OCI-LY7 (cell line): ENCODE data around the gene GGACT. TPM values are rescaled to one million over a fixed set of nuclear protein-coding genes. Genes with fewer than 3 reads are reported as not detected.

Source experiments
- BruUV-seq: library from RNA; stranded (reverse); fragments of 400-500 nt; replicated peaks from 2 replicates; lab custom pipeline; 2021; lab: Mats Ljungman, UMichigan
- CTCF ChIA-PET: fragments of 300-600 bp; sonication (Branson Sonifier 250); formaldehyde crosslinking; loops from one replicate; lab custom pipeline; 2022; ENCODE audit warnings: antibody characterized with exemption; ENCODE audit not compliant: unreplicated experiment; lab: Charles Lee
- POLR2A ChIA-PET: fragments of 300-600 bp; sonication (Branson Sonifier 250); formaldehyde crosslinking; loops from one replicate; lab custom pipeline; 2022; ENCODE audit warnings: antibody characterized with exemption; lab: Charles Lee
- DNase-seq: peaks from one replicate; pipeline ENCODE4 v3.0.0-alpha.2; 2015; ENCODE audit warnings: low spot score
- H2AFZ ChIP-seq: fragments of 200-600 bp; sonication (generic), shearing (Covaris generic); 2 replicates; pipeline ENCODE4 v1.6.1; 2014; ENCODE audit warnings: mild to moderate bottlenecking, antibody characterized with exemption, low read length, moderate library complexity
- H3K27ac ChIP-seq: fragments of 200-600 bp; sonication (generic); 2 replicates; pipeline ENCODE4 v1.5.1; 2014; ENCODE audit warnings: mixed run types, low read depth, mild to moderate bottlenecking, moderate library complexity, low read length, inconsistent platforms; ENCODE audit not compliant: poor library complexity, severe bottlenecking
- H3K36me3 ChIP-seq: fragments of 200-600 bp; sonication (generic); 2 replicates; pipeline ENCODE4 v1.6.1; 2014; ENCODE audit warnings: mild to moderate bottlenecking, antibody characterized with exemption, low read length, moderate library complexity, mixed read lengths; ENCODE audit not compliant: insufficient read depth
- H3K4me1 ChIP-seq: fragments of 200-600 bp; sonication (generic); 2 replicates; pipeline ENCODE4 v1.5.1; 2014; ENCODE audit warnings: mild to moderate bottlenecking, low read length; ENCODE audit not compliant: insufficient read depth, poor library complexity, severe bottlenecking
- H3K4me2 ChIP-seq: fragments of 200-600 bp; sonication (generic); 2 replicates; pipeline ENCODE4 v1.6.1; 2014; ENCODE audit warnings: mild to moderate bottlenecking, low read length
- H3K4me3 ChIP-seq: fragments of 200-600 bp; sonication (generic); 2 replicates; pipeline ENCODE4 v1.5.1; 2014; ENCODE audit warnings: mild to moderate bottlenecking, low read depth, low read length; ENCODE audit not compliant: poor library complexity, severe bottlenecking
- H3K79me2 ChIP-seq: fragments of 200-600 bp; sonication (generic); 2 replicates; pipeline ENCODE4 v1.6.1; 2016; ENCODE audit warnings: low read depth, mild to moderate bottlenecking, low read length, moderate library complexity, mixed read lengths; ENCODE audit not compliant: insufficient read depth
- H3K9me2 ChIP-seq: fragments of 200-600 bp; sonication (generic); 2 replicates; pipeline ENCODE4 v1.6.1; 2016; ENCODE audit warnings: mild to moderate bottlenecking, low read length, mixed read lengths; ENCODE audit not compliant: insufficient read depth
- H3K9me3 ChIP-seq: fragments of 200-600 bp; sonication (generic); 2 replicates; pipeline ENCODE4 v1.6.1; 2014; ENCODE audit warnings: mild to moderate bottlenecking, mixed run types, low read length, mixed read lengths
- H4K20me1 ChIP-seq: fragments of 200-600 bp; sonication (generic); 2 replicates; pipeline ENCODE4 v1.6.1; 2014; ENCODE audit warnings: mild to moderate bottlenecking, antibody characterized with exemption, low read length, moderate library complexity, mixed read lengths; ENCODE audit not compliant: insufficient read depth
- CTCF ChIP-seq: fragments of 200-600 bp; sonication (generic); conservative IDR thresholded peaks from 2 replicates; pipeline ENCODE4 v1.5.1; 2014; ENCODE audit warnings: mild to moderate bottlenecking, antibody characterized with exemption, low read length, moderate library complexity, mixed read lengths
- EZH2phosphoT487 ChIP-seq: fragments of 200-600 bp; sonication (generic); IDR thresholded peaks from 2 replicates; pipeline ENCODE4 v1.6.1; 2018; ENCODE audit warnings: low read depth, borderline replicate concordance, mild to moderate bottlenecking, mixed run types, antibody characterized with exemption, low read length, moderate library complexity, mixed read lengths
- intact Hi-C: fragments of 100-400 bp; cut with micrococcal nuclease; formaldehyde crosslinking; loops from one replicate; pipeline ENCODE4 v1.10.0; 2022; ENCODE audit not compliant: unreplicated experiment
- total RNA-seq, 2 experiments: library from RNA; depleted of rRNA in 1 of 2; stranded (reverse); fragments of >200 nt in 1 of 2; shearing (Covaris generic) in 1 of 2; gene quantifications; 2 replicates each; pipeline ENCODE4 v1.2.3, GENCODE V29; 2014 to 2022

GGACT gene
- total RNA-seq, 2 experiments from 2014 or later: 0.53 to 0.69 TPM

- ChIA-PET POLR2A (interaction anchor here (0.6 kb wide), 1 partner anchor 309 kb away, joined by 5 read pairs; no protein-coding TSS in a partner anchor), CTCF (no interaction called here)
- H2AFZ ChIP-seq: no peak overlapping the region
- BruUV-seq: no TSS peak
- no peak overlapping the region for H3K27ac ChIP-seq
- no peaks in the 10 kb centered on the region for H3K79me2 ChIP-seq
- no peak overlapping the region for H3K4me3 ChIP-seq
- H3K4me1 ChIP-seq: no peaks in the 10 kb centered on the region
- no peaks in the 10 kb centered on the region for H3K9me2 ChIP-seq
- H4K20me1 ChIP-seq: no peaks in the 10 kb centered on the region
- no peaks in the 10 kb centered on the region for H3K9me3 ChIP-seq
- TF ChIP-seq CTCF (no peak), EZH2phosphoT487 (no peak)
- no peaks in the 10 kb centered on the region for H3K36me3 ChIP-seq
- DNase-seq: no peak
- intact Hi-C loops: loop anchor here (10.0 kb wide), 2 partner anchors 856 to 1066 kb away; no protein-coding TSS in a partner anchor
- no peak overlapping the region for H3K4me2 ChIP-seq
Measured at GRCh38 chr13:100510208-100510957, 78.2 kb downstream of the GGACT start.

- no TSS peak for BruUV-seq
- Histone ChIP-seq H3K4me1 (no peaks in the 10 kb centered on the region), H3K36me3 (no peaks in the 10 kb centered on the region), H3K27ac (no peak overlapping the region), H4K20me1 (no peaks in the 10 kb centered on the region), H3K4me2 (no peak overlapping the region), H3K79me2 (no peaks in the 10 kb centered on the region), H2AFZ (no peak overlapping the region), H3K4me3 (no peak overlapping the region), H3K9me3 (no peaks in the 10 kb centered on the region), H3K9me2 (no peaks in the 10 kb centered on the region)
- TF ChIP-seq CTCF (no peak), EZH2phosphoT487 (no peak)
- CTCF ChIA-PET: no interaction called here
- POLR2A ChIA-PET: no interaction called here
- intact Hi-C loops: no loop called here
- DNase-seq: no peak
Measured at GRCh38 chr13:100508996-100509395, 79.6 kb downstream of the GGACT start.

GRCh38 chr13:100508455-100508854 is 80.1 kb downstream of the GGACT start:
- intact Hi-C loops: no loop called here
- Histone ChIP-seq H3K36me3 (no peaks in the 10 kb centered on the region), H3K9me3 (no peaks in the 10 kb centered on the region), H4K20me1 (no peaks in the 10 kb centered on the region), H3K4me3 (no peak overlapping the region), H3K79me2 (no peaks in the 10 kb centered on the region), H2AFZ (no peak overlapping the region), H3K4me1 (no peaks in the 10 kb centered on the region), H3K9me2 (no peaks in the 10 kb centered on the region), H3K27ac (no peak overlapping the region), H3K4me2 (no peak overlapping the region)
- ChIA-PET POLR2A (no interaction called here), CTCF (no interaction called here)
- no peak for DNase-seq
- BruUV-seq: no TSS peak
- TF ChIP-seq EZH2phosphoT487 (no peak), CTCF (no peak)
